Naive B cell (primary cell): Measurements from ENCODE around the gene FOXL2NB. TPM values are rescaled to one million over a fixed set of nuclear protein-coding genes. Genes with fewer than 3 reads are reported as not detected.
A peak's percentile ranks its signal among the peaks of the same experiment; 100 is the strongest.

Experiments used
- ATAC-seq, 2 donors: fragments of 150-1000 bp; cut with Tn5 transposase; 2 replicates each; pipeline ENCODE4 v1.10.0; 2021; ENCODE audit warnings: low read depth in 2 of 2, mild to moderate bottlenecking in 2 of 2, moderate library complexity in 2 of 2
- DNase-seq: peaks from one replicate; pipeline ENCODE4 v3.0.0; 2022
- H3K27ac Mint-ChIP-seq, 6 donors: one replicate each; pipeline ENCODE4 v1.8.0; 2020 to 2022; ENCODE audit warnings: mild to moderate bottlenecking in 6 of 6, mixed read lengths in 6 of 6, moderate library complexity in 5 of 6, inconsistent platforms in 2 of 6
- H3K27me3 Mint-ChIP-seq, 3 donors: one replicate each; pipeline ENCODE4 v1.8.0; 2021 to 2022; ENCODE audit warnings: mixed read lengths in 3 of 3, mild to moderate bottlenecking in 1 of 3
- H3K36me3 Mint-ChIP-seq, 2 donors: one replicate each; pipeline ENCODE4 v1.8.0; 2020 to 2022; ENCODE audit warnings: mixed read lengths in 2 of 2, inconsistent platforms in 1 of 2, mild to moderate bottlenecking in 1 of 2
- H3K4me1 Mint-ChIP-seq, 3 donors: one replicate each; pipeline ENCODE4 v1.8.0; 2020 to 2022; ENCODE audit warnings: mixed read lengths in 3 of 3, inconsistent platforms in 1 of 3, mild to moderate bottlenecking in 1 of 3, moderate library complexity in 1 of 3
- H3K4me3 Mint-ChIP-seq, 8 donors: one replicate each; pipeline ENCODE4 v1.8.0; 2020 to 2022; ENCODE audit warnings: mild to moderate bottlenecking in 8 of 8, mixed read lengths in 8 of 8, moderate library complexity in 8 of 8, inconsistent platforms in 2 of 8
- H3K9me3 Mint-ChIP-seq, 7 donors: one replicate each; pipeline ENCODE4 v1.8.0; 2020 to 2022; ENCODE audit warnings: mixed read lengths in 7 of 7, mild to moderate bottlenecking in 5 of 7, inconsistent platforms in 2 of 7, moderate library complexity in 1 of 7
- polyA plus RNA-seq, 6 donors: library from polyadenylated mRNA; unstranded; fragments of 300-500 nt; fragmentation: Illumina TruSeq; gene quantifications; one replicate each; pipeline ENCODE4 v1.2.3, GENCODE V29; 2021; ENCODE audit warnings: low read depth in 6 of 6

The FOXL2NB gene
- polyA plus RNA-seq, 6 donors from 2014 or later, result not detected

DNA sequence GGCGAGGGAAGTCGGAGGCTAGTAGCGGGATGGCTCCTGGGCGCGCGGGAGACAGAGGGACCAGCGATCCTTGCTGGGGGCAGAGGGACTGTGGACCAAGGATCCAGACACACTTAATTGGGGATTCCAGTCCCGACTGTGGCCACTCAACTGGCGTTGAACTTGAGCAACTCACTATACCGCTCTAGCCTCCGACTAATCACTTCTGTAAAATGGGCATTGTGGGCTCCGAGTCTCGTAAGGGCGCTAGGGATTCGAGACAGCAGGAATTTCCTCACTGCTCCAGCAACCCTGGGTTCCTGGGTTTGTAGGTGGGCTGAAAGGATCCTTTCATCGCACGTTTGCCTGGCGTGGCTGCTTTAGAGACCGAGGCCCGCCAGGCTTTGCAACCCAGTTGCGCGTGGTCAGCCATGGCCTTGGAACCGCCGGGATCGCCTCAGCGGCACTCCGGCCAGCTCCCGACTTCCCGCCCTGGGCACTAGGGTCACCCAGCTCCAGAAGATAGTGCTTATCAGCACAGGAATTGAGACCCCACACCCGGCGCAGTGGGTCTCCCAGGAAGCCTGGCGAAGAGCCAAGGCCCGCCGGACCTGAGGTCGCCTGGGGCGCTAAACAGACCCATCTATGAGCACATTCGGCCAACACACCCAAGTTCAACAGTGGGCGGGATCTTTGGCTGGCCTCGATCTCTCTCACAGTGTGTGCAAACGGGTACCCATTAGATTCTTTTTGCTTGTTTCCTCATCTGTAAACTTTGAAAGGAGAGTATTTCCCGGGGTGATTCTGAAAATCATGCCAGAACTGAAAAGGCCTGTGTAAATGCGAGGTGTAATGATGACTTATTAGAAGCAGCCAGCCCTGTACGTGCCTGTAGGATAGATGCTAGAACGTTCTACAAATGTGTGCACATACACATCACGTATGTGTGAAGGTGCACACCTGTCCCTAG lies 10.0 kb upstream of the FOXL2NB start:
- Mint-ChIP-seq H3K4me3 (peak overlapping the region; percentile 15 to 85 (median 78)), H3K9me3 (no peaks in the 10 kb centered on the region), H3K4me1 (peaks cover 14 to 40% (median 38%) of the 10 kb centered on the region in 3 donors), H3K27ac (peak overlapping the region in 3 of 6 donors; percentile 24 to 76 (median 52)), H3K36me3 (no peaks in the 10 kb centered on the region), H3K27me3 (peaks cover 79 to 93% (median 81%) of the 10 kb centered on the region in 3 donors)
- no peak for DNase-seq
- no peak for ATAC-seq

DNA sequence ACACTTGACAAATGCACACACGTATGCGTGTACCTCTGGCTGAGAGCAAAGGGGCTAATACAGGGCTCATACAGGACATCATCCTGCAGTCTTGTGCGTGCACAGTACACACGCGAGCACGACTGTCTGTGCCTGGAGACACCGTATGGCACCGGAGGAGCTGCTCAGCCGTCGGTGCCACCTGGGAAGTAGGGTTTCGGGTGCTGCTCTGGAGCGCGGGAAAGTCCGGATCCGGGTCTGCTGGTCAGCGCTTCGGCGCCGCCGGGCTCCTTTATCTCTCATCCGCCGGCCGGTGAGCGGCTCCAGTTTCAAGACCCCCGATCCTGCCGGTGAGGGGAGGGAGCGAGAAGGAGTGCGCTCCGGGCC lies 9.3 kb upstream of the FOXL2NB start:
- DNase-seq, result no peak
- peaks cover 0 to under 1% (median 0%) of the 10 kb centered on the region in 7 donors for H3K9me3 Mint-ChIP-seq
- ATAC-seq, result peak in 1 of 2 donors; percentile 15
- H3K27ac Mint-ChIP-seq, result peak overlapping the region in 3 of 6 donors; percentile 24 to 76 (median 52)
- no peaks in the 10 kb centered on the region for H3K36me3 Mint-ChIP-seq
- H3K4me3 Mint-ChIP-seq, result peak overlapping the region; percentile 15 to 83 (median 60)
- peaks cover 14 to 40% (median 40%) of the 10 kb centered on the region in 3 donors for H3K4me1 Mint-ChIP-seq
- peaks cover 84 to 95% (median 85%) of the 10 kb centered on the region in 3 donors for H3K27me3 Mint-ChIP-seq

DNA sequence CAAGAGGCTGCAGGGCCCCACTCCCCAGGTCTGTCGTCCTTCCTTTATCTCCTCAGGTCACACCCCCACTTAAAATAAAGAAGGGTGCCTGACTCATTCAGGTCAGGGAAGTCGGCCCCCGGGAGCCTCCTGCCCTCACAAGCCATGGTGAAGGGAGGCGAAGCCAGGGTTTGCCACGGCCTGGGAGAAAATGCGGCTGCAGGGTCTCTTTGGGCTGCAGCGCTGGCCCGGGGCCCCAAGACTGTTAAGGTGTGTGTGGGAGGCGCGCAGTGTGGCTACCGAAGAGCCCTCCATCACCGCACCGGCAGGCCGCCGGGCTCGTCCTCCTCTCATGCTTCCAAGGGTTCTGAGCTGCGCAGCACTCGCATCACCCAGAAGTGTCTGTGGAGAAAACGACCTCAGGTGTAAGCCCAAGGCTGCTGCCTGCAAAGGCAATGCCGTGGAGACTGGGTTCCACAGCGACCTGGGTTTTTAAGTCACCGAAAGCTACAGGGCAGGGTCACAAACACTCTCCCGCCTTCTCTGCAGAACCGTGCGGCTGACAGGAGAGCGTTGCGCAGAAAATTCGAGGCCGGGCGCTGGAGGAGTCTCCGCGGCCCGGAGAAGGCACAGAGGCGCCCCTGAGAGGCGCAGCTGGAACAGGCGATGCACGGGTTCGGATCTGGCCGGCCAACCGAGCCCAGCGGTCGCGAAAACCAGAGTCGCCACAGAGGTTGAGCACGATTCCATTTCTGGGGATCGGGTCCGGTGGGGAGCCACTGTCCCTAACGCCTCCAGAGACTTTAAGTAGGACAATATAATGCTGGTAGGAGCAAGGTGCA lies 8.8 kb upstream of the FOXL2NB start:
- no peak for DNase-seq
- peaks cover 0 to 3% (median 0%) of the 10 kb centered on the region in 7 donors for H3K9me3 Mint-ChIP-seq

DNA sequence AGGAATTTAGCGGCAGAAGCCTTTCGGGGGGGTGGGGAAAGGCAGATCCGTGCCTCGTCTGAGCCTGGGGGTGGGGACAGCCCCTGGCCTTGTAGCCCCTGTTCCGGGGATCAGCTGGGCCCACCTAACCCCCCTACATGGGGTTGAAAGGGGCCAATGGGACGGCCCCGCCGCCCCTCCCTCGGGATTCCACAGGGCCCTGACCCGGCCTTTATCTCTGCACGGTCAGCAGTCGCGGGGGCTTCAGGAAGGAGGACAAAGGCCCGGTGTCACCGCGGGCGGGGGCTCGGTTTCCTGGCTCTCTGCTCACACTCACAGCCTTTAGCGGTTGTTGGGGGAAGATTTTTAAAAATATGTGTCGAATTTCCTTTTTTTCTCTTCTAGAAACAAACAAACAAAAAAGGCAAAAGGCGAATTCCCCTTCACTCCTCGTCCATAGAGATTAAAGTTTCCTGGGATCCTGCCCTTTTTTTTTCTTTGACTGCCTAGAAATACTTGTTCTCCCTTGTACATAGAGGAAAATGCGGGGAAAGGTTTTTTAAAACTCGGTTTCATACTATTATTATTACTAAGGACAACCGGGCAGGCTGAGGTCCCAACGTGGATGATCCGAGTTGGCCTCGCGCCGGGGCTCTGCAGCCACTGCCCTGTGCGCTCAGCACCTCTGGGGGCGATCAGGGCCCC lies 8.0 kb upstream of the FOXL2NB start:
- Mint-ChIP-seq H3K9me3 (peaks cover 0 to 3% (median 0%) of the 10 kb centered on the region in 7 donors), H3K27ac (peak overlapping the region in 1 of 6 donors; percentile 95), H3K4me1 (peaks cover 17 to 50% (median 49%) of the 10 kb centered on the region in 3 donors), H3K4me3 (peak overlapping the region in 6 of 8 donors; percentile 35 to 83 (median 71)), H3K36me3 (no peaks in the 10 kb centered on the region), H3K27me3 (peaks cover 84 to 95% (median 86%) of the 10 kb centered on the region in 3 donors)
- DNase-seq (no peak), ATAC-seq (no peak)

More for the DNA sequence above, 8.8 kb upstream of the FOXL2NB start:
- Mint-ChIP-seq H3K27ac (peak overlapping the region in 2 of 6 donors; percentile 87 to 95), H3K36me3 (no peaks in the 10 kb centered on the region), H3K27me3 (peaks cover 84 to 95% (median 86%) of the 10 kb centered on the region in 3 donors), H3K4me3 (peak overlapping the region in 7 of 8 donors; percentile 23 to 83 (median 73)), H3K4me1 (peaks cover 14 to 42% (median 41%) of the 10 kb centered on the region in 3 donors)
- ATAC-seq, result peak; percentile 3 to 16

DNA sequence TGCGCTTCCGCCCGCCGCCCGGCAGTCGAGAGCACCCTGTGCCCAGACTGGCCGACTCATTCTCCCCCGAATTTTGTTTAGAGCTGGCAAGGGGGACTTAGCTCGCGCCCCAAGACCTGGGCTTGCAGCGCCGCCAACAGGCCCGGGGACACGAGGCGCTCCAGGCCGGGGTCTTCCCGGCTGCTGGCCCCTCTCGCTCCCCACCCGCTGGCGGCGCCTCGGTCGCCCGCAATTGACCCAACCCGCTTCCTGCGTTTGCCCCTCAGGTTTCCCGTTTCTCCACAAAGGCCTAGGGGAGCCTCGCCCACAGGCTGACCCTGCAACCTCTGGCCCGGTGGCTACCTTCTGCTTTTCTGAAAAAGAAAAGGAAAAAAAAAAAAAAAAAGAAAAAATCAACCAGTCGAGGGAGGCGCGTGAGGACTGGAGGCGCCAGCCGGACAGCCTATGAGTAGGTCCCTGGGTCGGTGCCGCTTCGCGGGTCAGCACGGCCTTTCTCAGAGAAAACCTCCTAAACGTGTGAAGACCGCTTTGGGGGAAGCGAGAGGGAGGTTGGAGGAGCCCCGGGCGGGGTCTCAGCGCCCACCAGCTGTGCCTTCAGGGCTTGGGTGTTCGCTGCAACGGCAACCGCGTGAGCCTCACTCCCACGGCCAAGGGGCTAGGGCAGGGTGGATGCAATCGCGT lies 7.3 kb upstream of the FOXL2NB start:
- Mint-ChIP-seq H3K27me3 (peaks cover 84 to 95% (median 86%) of the 10 kb centered on the region in 3 donors), H3K27ac (no peak overlapping the region), H3K9me3 (peaks cover 0 to 4% (median 0%) of the 10 kb centered on the region in 7 donors), H3K4me3 (peak overlapping the region in 4 of 8 donors; percentile 29 to 83 (median 53)), H3K4me1 (peaks cover 20 to 56% (median 55%) of the 10 kb centered on the region in 3 donors), H3K36me3 (no peaks in the 10 kb centered on the region)
- ATAC-seq (no peak), DNase-seq (no peak)

DNA sequence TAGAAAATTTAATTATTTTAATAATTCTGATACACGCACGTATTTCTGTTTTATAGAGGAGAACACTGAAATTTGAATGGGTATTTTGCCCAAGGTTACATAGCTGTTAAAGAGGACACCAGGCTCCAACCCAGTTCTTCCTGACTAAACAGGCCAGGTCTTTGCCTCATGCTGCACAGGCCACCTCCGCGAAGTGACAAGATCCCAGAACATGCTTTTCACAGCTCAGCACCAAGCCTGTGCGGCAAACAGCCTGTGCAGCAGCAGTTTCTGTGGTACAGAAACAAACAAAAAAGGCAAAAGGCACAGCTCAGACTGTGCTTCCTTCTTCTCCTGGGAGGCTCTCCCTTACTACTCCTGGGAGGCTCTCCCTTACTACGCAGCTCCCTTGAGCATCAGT lies 6.6 kb upstream of the FOXL2NB start:
- Mint-ChIP-seq H3K4me1 (peaks cover 26 to 62% (median 62%) of the 10 kb centered on the region in 3 donors), H3K9me3 (peaks cover 0 to 6% (median 3%) of the 10 kb centered on the region in 7 donors), H3K36me3 (peaks cover 0 to 7% of the 10 kb centered on the region in 2 donors), H3K4me3 (no peak overlapping the region), H3K27me3 (peaks cover 84 to 97% (median 86%) of the 10 kb centered on the region in 3 donors), H3K27ac (peak overlapping the region in 1 of 6 donors; percentile 84)
- no peak for ATAC-seq
- DNase-seq, result no peak

DNA sequence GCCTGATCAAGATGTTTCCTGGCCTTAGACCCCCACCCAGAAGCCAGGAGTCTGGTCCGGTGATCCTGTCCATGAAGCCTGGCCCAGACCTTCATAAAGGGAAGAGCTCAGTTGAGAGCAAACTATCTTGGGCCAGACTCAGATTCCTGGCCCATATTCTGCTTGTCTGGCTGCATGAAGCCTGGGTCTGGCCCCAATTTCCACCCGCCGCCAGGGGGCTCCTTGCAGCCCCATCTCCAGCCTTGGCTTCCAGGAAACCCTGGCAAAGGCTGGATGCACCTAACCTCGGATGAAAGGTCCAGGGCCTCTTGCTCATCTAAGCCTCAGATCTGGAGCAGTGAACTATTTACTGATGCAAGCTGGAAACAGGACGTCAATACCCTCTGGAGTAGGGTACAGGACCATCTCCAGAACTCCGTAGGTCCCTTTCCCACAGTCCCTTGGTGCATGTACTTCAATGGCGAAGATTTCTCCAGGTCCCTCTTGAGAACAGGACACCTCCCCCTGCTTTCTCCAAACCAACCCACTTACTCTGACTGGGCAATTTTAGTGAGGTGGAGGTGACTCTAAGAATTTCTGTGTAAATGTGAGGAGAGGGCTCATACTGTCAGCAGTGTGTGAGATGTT lies 5.6 kb upstream of the FOXL2NB start:
- Mint-ChIP-seq H3K27me3 (peaks cover 78 to 88% (median 80%) of the 10 kb centered on the region in 3 donors), H3K27ac (no peak overlapping the region), H3K9me3 (peaks cover 0 to 6% (median 3%) of the 10 kb centered on the region in 7 donors), H3K4me1 (peaks cover 23 to 55% (median 54%) of the 10 kb centered on the region in 3 donors), H3K36me3 (peaks cover 0 to 8% of the 10 kb centered on the region in 2 donors), H3K4me3 (peak overlapping the region in 2 of 8 donors; percentile 1 to 59)
- DNase-seq (no peak), ATAC-seq (no peak)

DNA sequence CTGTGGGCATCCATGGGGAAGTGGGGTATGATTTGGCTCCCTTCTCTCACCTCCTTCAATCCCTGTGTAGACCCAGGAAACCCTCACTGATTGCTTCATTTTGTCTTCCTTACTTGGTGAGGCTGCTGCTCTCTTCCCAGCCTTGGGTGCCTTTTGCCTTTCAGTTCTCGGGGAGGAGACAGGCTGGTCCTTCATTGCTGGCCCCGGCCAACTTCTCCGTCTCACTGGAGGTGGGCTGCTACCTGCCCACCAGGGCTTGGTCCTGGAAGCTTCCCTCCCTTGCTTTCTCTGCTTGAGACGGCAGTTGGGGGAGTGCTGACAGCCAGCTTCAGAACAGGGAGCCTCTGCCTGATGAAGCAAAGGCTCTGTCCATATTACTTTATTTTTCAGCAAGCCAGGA lies 4.7 kb upstream of the FOXL2NB start:
- peaks cover 0 to 6% (median 3%) of the 10 kb centered on the region in 7 donors for H3K9me3 Mint-ChIP-seq
- H3K27ac Mint-ChIP-seq, result peak overlapping the region in 1 of 6 donors; percentile 90
- H3K36me3 Mint-ChIP-seq, result peaks cover 0 to 8% of the 10 kb centered on the region in 2 donors
- peaks cover 22 to 50% (median 49%) of the 10 kb centered on the region in 3 donors for H3K4me1 Mint-ChIP-seq
- ATAC-seq (no peak), DNase-seq (no peak)
- peaks cover 73 to 85% (median 79%) of the 10 kb centered on the region in 3 donors for H3K27me3 Mint-ChIP-seq
- H3K4me3 Mint-ChIP-seq, result peak overlapping the region in 1 of 8 donors; percentile 45

DNA sequence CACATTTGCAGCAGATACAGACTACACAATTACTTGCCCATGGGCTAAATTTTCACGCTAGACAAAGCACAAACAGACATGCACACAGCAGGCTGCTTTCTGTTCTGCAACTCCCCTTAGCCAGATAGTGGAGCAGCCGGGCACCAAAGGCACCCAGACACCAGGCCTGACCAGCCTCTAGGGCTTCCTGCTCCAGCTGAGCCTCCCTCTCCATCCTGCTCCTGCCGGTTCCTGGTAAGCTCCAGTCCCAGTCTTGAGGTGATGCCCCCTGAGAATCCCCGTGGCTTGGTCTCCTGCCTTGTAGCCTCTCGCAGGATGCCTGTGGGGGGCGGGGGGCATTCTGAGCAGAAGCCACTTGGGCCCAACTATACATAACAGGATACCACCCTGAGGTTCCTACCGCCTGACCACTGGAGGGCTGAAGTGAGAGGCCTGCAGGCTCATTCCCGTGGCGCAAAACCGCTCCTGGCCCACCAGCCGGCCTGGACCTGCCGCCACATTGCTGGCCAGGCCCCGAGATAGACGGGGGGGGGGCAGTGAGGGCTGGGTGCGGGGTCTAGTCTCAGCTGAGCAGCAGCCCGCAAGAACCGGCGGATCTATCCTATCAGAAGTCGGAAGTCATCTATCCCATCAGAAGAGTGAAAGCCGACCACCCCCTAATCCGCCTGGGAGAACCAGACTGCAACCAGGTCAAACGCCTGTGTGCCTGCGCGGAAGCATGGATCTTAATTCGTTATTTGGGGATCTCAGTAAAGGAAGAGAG lies 4.0 kb upstream of the FOXL2NB start:
- Mint-ChIP-seq H3K9me3 (peaks cover 0 to 6% (median 3%) of the 10 kb centered on the region in 7 donors), H3K4me1 (peaks cover 17 to 49% (median 47%) of the 10 kb centered on the region in 3 donors), H3K27ac (peak overlapping the region in 4 of 6 donors; percentile 3 to 48 (median 24)), H3K36me3 (peaks cover 0 to 8% of the 10 kb centered on the region in 2 donors), H3K4me3 (peak overlapping the region in 3 of 8 donors; percentile 51 to 85 (median 59)), H3K27me3 (peaks cover 73 to 85% (median 79%) of the 10 kb centered on the region in 3 donors)
- DNase-seq (no peak), ATAC-seq (no peak)

DNA sequence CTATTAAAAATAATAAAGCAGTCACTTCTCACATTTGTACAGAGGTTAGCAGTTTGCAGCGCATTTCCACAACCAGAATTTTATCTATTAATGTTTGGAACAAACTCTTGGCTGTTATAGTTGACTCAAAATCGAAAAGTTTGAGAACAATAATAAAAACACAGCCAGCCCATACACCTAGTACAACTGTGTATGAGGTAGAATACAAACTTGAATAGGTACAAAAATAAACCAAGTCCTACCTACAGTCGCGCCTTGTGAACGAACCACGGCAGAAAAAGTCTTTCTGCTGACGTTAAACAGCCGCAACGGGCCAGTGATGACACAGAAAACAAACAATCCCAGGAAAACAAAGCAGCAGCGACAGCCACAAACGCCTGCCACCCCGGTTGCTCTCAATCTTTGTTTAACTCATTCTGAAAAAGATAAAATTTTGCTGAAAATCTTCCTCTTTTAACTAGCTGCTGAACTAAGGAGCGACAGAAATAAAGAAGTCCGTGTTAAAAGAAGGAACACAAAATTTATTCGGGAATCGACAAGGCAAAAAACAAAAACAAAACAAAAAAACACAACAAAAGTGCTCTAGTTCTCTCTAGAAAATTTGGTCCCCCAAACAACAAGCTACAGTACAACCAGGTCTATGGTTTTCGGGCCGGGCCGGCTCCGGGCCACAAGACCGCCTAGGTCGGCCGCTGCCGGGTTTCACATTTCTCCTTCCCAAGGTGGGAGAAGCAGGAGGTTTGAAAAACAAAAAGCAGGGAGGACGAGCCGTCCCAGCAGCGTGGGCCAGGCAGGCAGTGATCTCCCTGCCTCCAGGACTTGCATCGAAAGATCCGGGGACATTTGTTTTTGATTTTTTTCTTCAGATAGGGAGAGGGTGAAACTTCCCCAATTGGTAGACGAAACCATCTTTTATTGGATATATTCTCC lies 3.0 kb upstream of the FOXL2NB start:
- ATAC-seq (no peak), DNase-seq (no peak)
- Mint-ChIP-seq H3K27ac (peak overlapping the region in 5 of 6 donors; percentile 15 to 81 (median 58)), H3K27me3 (peaks cover 74 to 85% (median 77%) of the 10 kb centered on the region in 3 donors), H3K4me1 (peaks cover 12 to 44% (median 41%) of the 10 kb centered on the region in 3 donors), H3K4me3 (peak overlapping the region; percentile 81 to 96 (median 87)), H3K36me3 (peaks cover 0 to 8% of the 10 kb centered on the region in 2 donors), H3K9me3 (peaks cover 0 to 6% (median 3%) of the 10 kb centered on the region in 7 donors)
